Posterior vena cava (tissue), 2 donors: ENCODE data around the gene ZFPM1. TPM values are rescaled to one million over a fixed set of nuclear protein-coding genes. Genes with fewer than 3 reads are reported as not detected.
A peak's percentile ranks its signal among the peaks of the same experiment; 100 is the strongest.
"Not testable (repeated sequence)": the region's sequence is repeated elsewhere in the genome, so short reads cannot be mapped to it uniquely, and the experiment has no call there.

Source experiments
- DNase-seq: peaks from one replicate; pipeline ENCODE4 v3.0.0-alpha.2; 2020; ENCODE audit warnings: low spot score
- intact Hi-C, 2 donors: fragments of 100-400 bp; cut with DNase I; formaldehyde crosslinking; loops; one replicate each; pipeline versions ENCODE4 v1.14.1 to v1.14.2; 2022 to 2023
- total RNA-seq, 2 donors: library from RNA; stranded (reverse); fragmentation: NEBNext Ultra II Directional; extraction: Animal tissue kit (Norgen Biotek cat#: 25700); gene quantifications; one replicate each; pipeline ENCODE4 v1.2.1, GENCODE V29; 2021
- donor health status: DM: yes; HTN: yes; CAD: no.
- donor health status: DM: yes; HTN: yes; CAD: no.

Gene ZFPM1
- total RNA-seq, 2 donors from 2014 or later = 4.0 to 4.3 TPM

- no peak for DNase-seq
- intact Hi-C loops = no loop called here
These were observed 5.1 kb downstream of the ZFPM1 start for GRCh38 chr16:88458039-88458772.

DNA sequence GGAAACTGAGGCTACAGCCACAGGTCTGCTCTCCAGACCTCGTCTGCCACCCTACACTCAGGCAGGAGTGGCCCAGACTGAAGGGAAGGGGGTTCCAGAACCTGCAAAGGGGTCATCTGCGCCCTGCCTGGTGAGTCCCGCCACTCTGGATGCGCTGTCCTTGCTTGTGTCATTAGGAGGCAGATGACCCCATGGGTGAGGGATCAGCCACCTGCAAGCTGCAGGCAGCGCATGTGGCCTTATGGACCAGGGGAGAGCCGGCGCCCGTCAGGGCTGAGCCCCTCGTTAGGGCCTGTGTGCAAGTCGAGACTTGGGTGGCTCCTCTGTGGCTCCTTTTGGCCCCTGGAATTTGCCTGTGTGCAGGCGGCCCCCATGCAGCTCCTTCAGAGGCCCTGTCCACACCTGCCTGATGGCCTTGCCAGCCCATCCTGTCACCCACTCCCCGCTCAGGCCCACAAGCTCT, 5.7 kb downstream of the ZFPM1 start:
- intact Hi-C loops = no loop called here
- DNase-seq = no peak

DNA sequence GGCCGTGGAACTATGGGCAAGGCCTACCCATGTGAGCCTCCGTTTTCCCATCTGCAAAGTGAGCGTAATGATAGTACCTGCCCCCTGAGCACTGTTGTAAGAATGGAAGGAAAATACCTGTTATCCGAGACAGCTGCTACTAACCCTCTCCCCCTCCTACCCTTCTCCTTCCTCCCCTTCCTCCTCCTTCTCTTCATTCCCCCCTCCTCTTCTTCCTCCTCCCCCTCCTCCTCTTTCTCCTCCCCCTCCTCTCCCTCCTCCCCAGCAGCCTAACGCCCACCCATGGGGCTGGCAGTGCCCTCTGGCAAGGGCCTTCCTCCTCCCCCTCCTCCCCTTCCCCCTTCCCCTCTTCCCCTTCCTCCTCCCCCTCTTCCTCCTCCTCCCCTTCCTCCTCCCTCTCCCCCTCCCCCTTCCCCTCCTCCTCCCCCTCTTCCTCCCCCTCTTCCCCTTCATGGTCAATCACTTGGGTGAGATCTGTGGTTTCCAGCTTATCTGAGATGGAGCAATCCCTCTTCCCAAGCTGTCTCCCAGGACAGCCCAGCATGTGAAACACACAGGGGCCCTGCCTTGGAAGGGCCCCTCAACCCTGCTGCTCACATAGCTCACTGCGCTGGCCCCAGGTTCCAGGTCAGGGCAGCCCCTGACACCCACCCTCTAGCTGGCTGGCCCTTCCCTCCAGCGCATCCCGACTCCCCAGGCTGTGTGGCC, 6.4 kb downstream of the ZFPM1 start:
- intact Hi-C loops = no loop called here
- DNase-seq = no peak

- intact Hi-C loops = no loop called here
- no peak for DNase-seq
These were observed 7.6 kb downstream of the ZFPM1 start for GRCh38 chr16:88460496-88461330.

DNA sequence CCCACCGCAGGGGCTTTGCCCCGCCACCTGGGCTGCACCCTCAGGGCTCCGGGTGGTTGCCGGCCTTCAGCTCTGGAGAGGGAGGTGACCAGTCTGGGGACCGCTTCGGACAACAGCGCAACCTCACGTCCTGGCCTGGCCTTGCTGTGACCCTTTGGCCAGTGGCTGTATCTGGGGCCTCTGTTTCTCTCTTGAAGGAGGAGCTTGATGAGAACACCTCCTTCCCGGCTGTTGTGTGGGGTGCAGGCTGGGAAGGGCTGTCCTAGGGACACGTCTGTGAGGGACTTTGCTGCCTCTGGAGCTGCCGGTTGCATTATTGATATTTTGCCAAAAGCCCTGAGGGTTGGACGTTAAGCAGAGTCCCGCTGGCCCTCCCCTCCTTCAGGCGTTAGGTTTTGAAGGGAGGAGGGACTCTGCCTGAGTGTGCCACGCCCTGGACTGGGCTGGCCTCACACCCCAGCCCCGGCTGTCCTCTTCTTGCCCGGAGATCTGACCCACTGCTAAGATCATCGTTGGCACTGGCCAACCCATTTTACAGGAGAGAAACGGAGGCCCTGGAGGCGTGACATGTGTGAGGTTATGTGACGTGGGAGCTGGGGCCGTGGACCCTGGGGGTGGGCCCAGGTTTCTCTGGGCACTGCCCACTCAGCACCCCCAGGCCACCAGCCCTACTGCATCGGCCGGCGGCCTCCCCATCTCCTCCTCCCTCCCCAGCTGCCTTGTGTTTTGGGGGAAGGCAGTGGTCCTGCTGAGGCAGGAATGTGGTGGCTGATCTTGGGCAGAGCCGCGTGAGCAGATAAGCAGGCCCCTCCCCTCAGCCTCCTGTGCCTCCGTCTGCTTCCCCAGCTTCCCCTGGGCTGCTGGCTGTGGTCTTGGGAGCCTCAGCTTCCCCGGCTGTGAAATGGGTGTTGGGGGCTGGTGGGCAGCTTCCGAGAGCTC, 8.5 kb downstream of the ZFPM1 start:
- intact Hi-C loops = no loop called here
- no peak for DNase-seq

GRCh38 chr16:88462396-88462795, 9.3 kb downstream of the ZFPM1 start:
- no peak for DNase-seq

DNA sequence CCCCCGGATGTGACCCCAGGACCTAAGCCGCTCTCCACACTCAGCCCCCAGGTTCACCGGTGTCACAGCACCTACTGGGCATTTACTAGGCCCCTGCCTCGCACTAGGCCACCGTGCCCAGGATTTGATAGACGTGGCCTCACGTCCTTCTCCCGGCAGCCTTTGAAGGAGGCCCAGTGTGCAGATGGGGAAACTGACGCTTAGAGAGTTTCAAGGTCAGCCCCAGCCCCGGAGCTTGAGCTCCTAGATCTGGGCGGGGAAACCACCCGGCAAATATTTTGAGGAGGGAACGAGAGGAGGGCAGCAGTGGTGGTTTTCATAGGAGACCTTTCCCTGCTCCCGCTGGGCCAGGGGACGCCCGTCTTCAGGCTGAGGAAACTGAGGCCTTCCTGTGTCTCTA, 10.3 kb downstream of the ZFPM1 start:
- no peak for DNase-seq
- intact Hi-C loops = no loop called here

More at GRCh38 chr16:88462396-88462795, 9.3 kb downstream of the ZFPM1 start:
- intact Hi-C loops = no loop called here

GRCh38 chr16:88464447-88465318, 11.6 kb downstream of the ZFPM1 start:
- intact Hi-C loops = no loop called here
- DNase-seq = peak; percentile 89

DNA sequence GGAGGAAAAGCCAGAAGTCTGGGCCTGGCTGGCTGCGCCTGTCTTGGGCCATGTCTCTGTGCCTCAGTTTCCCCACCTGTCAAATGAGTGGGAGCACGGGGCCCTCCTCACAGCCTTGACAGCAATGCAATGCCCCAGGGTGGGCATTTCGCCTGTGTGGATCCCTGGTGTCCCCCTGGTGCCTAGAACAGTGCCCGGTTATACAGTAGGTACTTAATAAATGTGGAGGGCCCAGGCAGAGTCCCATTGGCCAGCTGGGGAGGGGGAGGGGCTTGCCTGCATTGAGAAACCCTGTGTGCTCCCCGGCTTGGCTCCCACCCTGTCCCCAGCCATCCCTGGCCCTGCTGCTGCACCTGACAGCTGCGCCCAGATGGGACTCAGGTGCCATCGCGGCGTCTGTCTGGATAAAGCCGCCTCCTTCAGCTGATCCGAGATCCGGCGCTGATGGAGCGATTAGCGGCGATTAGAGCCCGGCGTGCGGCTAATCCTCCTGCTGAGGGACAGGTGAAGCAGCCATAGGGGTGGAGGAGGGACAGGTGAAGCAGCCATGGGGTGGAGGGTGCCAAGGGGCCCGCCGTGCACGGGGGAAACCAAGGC, 12.4 kb downstream of the ZFPM1 start:
- intact Hi-C loops = no loop called here
- DNase-seq = no peak

DNA sequence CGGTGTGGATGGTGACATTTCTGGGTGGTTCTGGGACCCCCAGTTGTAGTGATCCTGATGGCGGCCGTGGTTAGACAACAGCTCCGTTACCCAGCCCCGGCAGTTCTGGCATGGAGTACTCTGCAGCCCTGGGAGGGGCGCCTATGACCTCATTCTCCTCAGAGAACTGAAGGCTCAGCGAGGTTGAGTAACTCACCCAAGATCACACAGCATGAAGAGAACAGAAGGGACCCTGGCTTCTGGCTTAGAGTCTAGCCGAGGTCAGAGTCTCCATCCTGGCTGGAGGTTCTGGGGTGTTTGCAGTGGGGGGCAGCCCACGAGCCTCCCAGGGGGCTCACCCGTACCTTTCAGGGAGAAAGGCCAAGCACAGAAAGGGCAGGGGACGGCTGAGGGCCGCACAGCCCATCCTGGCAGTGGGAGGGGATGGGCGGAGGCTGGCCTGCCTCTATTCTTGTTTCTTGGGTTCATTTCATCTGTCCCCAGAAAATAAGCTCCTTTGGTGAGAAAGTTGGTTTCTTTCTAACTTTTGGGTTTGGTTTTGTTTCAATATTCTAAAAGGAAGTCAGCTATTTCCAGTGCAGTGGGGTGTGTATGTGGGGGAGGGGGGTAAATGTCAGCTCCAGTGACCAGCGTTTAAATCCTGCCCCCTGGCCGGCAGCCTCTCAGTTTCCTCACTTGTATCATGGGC, 13.2 kb downstream of the ZFPM1 start:
- no peak for DNase-seq
- intact Hi-C loops = no loop called here

DNA sequence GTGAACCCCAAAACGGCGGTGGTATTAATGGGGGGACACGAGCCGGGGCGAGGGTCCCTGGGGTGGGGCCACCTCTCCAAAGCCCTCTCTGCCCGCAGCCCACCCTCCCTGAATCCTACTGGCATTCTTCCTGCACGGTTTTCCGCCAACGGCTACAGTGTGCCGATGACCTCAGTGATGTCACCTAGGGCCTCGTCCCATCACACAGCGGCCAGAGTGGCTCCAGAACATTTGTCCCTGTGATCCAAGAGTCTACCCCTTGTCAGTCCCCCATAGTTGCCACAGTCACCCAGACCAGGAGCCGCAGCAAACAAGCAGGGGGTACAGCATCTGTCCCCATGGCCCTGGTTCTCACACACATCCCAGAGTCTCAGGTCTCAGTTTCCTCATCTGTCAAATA, 13.9 kb downstream of the ZFPM1 start:
- no peak for DNase-seq
- intact Hi-C loops = no loop called here

DNA sequence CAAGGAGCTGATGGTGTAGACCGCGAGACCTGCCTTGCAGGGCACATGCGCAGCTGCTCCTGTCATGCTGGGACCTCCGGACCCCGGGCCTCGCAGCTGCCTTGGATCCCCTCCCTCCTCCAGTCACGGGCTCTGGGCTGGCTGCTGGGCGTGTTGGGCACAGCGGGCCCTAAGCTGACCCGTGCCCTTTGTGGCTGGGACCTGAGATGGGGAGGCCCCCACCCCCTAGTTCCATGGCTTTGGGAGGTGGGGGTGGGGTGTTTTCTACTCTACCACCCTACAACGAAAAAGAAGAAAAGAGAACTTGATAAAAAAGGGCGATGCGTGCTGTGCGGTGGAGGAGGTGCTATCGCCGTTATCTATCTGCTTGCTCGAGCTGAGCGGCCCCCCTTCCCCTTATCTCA, 14.5 kb downstream of the ZFPM1 start:
- intact Hi-C loops = no loop called here
- DNase-seq = no peak

- intact Hi-C loops = no loop called here
- DNase-seq = no peak
These were observed 15.4 kb downstream of the ZFPM1 start for GRCh38 chr16:88468275-88469129.

- no peak for DNase-seq
- intact Hi-C loops = no loop called here
These were observed 16.7 kb downstream of the ZFPM1 start for GRCh38 chr16:88469615-88470395.

DNA sequence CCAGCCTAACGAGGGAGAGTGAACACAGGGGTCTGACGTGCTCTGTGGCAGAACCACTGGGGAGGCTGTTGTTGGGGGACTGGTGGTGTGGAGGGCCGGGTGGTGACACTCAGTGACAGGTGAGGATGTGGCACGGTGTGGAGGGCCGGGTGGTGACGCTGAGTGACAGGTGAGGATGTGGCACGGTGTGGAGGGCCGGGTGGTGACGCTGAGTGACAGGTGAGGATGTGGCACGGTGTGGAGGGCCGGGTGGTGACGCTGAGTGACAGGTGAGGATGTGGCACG, 17.3 kb downstream of the ZFPM1 start:
- intact Hi-C loops, DNase-seq: not testable (repeated sequence)

- intact Hi-C loops, DNase-seq: not testable (repeated sequence)
These were observed 17.6 kb downstream of the ZFPM1 start for GRCh38 chr16:88470696-88471095.
